ENCODE measurements around the gene APPL2.

The APPL2 gene

DNA sequence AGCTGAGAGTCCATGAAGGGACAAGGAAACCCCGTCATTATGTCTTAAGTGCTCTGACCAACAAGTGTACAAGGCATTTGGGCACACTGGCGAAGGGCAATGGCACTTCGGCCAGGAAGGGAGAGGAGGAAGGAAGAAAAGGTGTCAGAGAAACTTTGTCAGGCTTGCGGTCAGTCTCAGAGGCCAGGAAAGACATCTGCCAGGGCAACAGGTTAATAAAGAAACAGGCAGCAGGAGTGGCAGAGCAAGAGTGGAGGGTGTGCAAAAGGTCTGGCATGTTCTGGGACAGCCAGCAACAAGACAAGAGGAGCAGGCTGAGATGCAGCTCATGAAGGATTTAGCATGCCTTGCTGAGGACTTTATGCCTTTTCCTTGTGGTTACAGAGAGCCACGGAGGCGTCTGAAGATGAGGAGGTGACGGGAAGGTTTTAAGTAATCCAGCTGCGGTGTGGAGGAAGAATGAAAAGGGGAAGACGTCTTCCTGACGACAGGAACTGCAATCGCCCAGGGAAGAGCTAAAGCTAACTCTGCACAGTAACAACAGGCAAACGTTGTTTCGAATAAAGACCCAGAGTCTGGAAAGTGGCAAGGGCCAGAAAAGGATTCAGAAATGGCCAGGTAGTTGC is 13.1 kb downstream of the APPL2 start:
- DNase-seq (ENCODE audit: low read depth) = no peak

DNA sequence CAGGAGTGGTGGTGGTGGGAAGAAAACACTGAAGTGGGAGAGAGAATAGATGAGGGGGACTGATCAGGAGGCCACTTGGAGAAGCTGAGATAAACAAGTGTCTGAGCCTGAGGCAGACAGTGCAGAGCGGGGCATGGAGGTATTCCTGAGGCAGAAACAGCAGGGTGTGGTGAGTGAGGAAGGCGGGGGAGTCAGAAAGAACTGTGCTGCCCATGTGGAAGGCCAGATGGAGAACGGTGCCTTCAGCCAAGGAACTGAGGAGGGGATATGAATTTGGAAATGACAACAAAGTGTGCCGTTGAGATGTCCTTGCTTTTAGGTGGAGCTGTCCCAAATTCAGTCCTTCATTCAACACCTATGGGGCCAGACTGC is 13.7 kb downstream of the APPL2 start:
- DNase-seq (ENCODE audit: low read depth) = no peak

DNA sequence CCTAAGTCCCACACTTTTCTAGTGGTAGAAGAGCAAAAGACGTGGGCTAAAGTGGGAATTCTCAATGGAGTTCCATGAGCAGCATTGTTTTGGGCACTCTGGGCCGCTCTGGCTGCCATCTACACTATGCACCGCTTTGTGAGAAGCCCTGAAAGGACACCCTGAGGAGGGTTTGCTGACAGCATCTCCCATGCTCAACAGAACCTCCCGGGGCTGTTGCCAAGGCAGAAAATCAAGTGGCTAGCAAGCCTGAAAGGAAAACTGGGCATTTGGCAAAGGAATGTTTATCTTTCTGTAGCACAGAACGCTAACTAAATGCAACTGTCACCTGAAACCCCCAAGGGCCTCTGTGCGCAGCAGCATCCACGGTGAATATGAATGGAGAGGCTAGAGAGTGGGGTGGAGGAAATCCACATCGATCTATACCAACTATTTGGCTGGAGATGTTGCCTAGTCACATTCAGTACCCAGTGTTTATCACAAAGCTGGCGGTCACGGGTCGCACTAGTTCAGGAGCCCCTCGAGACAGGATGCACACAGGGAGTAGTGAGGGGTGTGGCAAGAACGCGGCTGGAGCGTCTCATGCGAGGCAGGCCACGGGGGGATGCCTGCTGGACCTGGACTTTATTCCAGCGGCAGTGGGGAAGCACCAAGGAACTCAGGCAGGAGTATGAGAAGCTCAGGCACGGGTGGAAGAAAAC is 14.2 kb downstream of the APPL2 start:
- no peak for DNase-seq (ENCODE audit: low read depth)

DNA sequence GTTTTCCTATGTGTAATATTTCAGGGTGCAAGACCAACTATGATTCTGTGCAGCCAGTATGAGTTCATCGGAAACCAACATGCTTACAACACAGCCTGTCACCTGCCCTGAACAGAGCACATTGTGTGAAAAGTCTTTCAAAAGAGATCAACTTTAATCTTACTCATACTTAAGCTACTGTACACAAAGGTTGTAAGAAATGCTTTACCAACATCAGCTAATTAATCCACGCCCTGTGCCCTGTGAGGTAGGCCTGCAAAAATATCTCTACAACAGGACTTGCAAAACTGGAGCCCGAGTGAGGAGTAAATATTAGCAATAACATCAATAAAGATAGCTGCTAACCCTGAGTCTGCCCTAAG is 15.1 kb downstream of the APPL2 start:
- DNase-seq (ENCODE audit: low read depth) = no peak

GRCh38 chr12:105220150-105220928 is 15.6 kb downstream of the APPL2 start:
- no peak for DNase-seq (ENCODE audit: low read depth)

DNA sequence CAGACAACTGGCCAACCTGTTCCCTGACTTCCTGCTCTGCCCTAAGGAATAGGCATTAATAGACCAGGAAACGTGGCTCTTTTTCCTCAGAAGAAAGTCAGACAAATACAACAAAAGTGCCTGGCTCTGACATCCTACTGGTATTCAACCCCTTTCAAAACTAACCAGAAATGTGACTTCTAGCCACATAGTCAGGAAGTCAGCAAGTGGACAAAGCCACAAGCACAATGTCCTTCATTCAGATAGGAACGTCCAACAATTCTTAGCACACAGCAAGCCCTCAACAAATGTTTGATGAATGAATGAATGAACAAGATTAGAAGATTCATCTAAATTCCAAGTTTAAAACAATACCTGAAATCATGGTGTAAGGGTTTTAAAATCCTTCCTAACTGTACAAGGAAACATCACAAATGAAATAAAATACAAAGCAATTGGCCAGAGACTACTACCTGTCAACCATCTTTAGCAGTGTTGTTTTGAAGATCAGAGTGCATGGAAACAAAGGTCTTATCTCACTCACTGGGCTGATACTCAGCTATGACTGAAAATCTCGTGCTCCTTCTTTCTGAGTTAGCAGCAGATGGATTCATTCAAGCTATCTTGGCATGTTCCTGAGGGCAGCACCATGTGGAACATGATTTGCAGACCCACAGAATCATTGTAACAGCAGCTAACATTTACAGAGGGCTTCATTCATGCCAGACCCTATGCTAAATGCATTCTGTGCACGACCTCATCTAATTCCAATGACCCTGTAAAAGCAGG is 16.5 kb downstream of the APPL2 start:
- no peak for DNase-seq (ENCODE audit: low read depth)

DNA sequence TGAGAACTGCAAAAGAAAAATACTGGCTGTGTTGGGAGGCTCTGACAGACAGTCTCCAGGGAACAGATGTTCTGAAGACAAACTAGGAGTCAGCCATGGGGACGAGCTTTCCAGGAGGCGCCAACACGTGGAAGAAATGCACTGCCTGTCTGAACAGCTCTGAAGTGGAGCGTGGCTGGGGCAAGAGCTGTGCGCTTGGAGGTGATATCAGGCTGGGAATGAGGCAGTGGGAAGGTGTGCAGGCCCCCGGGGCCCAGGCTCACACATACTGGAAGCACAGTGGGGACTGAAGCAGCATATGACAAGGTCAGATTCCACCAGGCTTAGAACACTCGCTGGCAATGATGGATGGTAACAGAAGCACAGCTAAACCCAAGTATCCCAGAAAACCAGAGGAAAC is 17.5 kb downstream of the APPL2 start:
- DNase-seq (ENCODE audit: low read depth) = no peak

DNA sequence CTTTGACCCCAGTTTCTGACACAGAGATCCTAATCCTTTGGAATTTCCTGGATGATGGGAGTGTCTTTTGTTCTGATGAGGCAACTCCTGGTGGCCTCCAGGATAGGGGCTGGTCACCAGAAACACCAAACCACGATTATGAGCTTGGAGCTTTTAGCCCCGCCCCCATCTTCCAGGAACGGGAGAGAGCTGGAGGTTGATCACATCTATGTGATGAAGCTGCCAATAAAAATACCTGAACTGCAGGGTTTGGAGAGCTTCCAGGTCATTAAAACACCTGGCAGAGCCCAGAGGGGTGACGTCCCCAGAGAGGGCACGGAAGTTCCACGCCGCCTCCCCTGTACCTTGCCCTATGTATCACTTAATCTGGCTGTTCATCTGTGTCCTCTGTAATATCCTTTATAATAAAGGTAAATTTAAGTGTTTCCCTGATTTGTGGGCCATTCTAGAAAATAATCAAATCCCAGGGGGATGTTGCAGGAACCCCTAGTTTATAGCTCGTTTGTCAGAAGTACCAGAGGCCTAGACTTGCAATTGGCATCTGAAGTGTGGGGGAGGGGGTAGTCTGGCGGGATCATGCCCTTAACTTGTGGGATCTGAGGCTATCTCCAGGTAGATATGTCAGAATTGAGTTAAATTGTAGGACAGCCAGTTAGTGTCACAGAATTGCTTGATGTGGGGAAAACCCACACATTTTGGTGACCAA is 21.2 kb downstream of the APPL2 start:
- no peak for DNase-seq (ENCODE audit: low read depth)

- no peak for DNase-seq (ENCODE audit: low read depth)
Observed at GRCh38 chr12:105214148-105214547, 21.8 kb downstream of the APPL2 start.

- no peak for DNase-seq (ENCODE audit: low read depth)
Observed at GRCh38 chr12:105212438-105212837, 23.5 kb downstream of the APPL2 start.

DNA sequence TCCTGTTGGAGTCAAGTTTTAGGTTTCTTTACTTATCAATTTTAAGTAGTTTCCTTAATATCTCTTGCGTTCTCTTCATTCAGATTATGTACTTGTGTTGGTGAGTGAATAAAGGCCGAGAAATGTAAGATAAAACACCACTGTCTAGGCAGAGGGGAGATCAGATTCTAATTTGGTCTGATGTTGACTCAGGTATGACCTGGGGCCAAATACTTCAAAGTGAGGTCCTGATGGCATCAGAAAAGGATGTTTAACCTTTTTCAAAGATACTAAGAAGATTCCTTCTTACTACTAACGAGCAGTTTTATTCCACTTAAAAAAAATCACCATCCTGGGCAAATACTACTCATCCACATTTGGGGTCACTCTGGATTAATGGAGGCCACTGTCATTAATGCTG is 26.9 kb downstream of the APPL2 start:
- DNase-seq (ENCODE audit: low read depth) = no peak

GRCh38 chr12:105206686-105207374 is 29.1 kb downstream of the APPL2 start:
- DNase-seq (ENCODE audit: low read depth) = no peak

DNA sequence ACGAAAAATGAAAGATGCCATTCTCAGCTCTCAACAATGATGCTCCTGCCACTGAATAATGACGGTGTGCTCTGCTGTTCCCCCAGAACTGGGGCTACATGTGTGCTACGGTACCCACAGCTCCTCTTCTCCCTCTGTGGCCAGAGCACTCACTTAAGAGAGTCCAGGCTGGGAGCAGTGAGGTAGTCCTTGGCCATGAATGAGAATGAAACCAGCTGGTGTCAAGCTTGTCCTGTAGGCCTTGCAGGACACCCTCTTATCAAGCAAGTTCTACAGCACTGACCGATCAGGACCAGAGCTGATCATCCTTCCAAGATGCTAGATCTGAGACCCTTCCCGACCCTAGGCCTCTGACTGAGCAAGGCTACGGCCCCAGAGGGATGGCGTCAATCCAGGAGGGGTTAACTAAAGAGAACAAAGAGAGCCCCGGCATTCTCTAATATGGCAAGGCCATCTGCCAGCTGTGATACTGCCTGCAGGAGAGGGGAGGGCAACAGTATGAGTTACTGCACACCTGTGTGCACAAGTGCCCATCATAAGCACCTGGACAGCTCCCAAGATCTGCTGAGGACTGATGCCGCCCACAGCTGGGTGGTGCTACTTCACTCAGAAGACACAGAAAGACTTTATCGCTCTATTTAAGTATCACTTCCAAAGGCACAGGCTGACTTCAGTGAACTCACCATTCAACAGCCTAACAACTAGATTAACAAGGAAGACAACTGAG is 30.5 kb downstream of the APPL2 start:
- DNase-seq (ENCODE audit: low read depth) = no peak

DNA sequence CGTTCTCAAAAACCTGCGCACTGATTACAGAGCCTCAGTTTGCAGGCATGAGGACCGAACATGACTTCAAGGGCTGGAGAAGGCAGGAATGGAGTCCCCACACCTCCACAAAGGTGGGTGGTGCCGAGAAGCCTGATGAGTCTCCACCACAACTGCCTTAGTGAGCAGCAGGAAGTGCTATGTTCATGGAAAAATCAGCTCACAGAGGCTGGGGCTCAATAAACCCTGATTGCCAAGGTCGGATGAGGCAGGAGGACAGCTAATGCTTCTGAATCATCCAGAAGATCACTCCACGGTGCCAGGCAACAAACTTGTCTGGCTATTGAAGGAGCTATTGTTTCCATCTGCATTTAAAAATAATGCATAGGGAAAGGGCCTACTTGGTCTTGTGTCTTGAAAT is 31.1 kb downstream of the APPL2 start:
- DNase-seq (ENCODE audit: low read depth) = no peak

- no peak for DNase-seq (ENCODE audit: low read depth)
Observed at GRCh38 chr12:105204127-105204526, 31.8 kb downstream of the APPL2 start.

DNA sequence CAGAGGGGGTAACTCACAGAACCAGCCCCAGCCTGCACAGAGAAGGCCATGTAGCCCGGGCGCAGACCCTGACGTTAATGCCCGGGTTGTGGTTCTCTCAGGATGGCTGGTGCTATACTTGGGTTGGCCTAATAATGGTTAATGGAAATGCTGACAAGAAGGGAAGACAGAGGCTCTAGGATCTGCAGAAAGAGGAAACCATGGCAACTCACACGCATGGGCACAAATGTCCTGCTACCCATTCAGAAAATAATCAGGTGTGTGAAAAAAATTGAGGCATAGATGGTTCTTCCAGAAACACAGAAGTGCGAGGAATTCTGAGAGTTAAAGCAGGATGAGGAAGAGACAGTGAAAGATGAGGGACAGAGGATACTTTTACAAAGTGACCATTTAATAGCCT is 33.8 kb downstream of the APPL2 start:
- DNase-seq (ENCODE audit: low read depth) = no peak

GRCh38 chr12:105201299-105201698 is 34.7 kb downstream of the APPL2 start:
- DNase-seq (ENCODE audit: low read depth) = no peak

GRCh38 chr12:105200385-105200784 is 35.6 kb downstream of the APPL2 start:
- no peak for DNase-seq (ENCODE audit: low read depth)

GRCh38 chr12:105198961-105199360 is 37.0 kb downstream of the APPL2 start:
- no peak for DNase-seq (ENCODE audit: low read depth)

DNA sequence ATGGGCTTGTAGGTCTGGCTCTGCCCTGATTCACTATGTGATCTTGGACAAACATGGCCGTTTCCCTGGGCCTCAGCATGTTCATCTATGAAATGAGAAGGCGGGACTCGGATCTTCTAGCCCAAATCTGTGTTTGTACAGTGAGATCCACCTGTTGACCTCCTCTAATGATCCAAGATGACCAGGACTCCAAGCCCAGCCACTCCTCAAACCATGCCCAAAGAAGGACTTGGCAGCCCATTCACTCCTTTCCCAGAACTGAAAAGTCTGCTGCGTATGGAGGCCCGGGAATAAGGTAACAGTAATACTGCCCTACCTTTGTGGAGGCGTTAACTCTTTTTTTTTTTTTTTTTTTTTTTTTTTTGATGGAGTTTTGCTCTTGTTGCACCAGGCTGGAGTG is 39.9 kb downstream of the APPL2 start:
- no peak for DNase-seq (ENCODE audit: low read depth)

DNA sequence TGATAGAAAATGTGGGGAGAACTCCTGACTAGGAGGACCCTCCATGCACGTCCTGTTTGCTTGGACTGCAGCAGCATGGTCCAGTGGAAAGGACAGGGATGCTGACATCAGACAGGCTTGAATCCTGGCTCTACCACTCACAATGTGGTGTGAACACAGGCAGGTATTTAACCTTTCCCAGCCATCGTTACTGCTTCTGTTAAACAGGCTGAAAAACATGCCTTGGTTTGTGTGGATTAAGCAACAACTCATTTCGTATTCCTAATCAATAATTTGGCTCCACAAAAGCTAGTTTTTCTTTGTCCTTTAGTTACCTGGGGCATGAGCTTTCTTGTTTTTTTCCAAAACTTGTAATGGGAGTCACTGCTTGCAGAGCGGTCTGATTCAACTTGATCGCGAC is 41.0 kb downstream of the APPL2 start:
- no peak for DNase-seq (ENCODE audit: low read depth)
